Activated CD4-positive, CD25-positive, alpha-beta regulatory T cell (primary cell): ENCODE results near the gene TPM2.

Experiments used
- DNase-seq, 4 experiments: peaks; one replicate each; lab custom pipeline; 2025; lab: John Stamatoyannopoulos, UW

Gene TPM2

GRCh38 chr9:35718721-35719511 is 29.2 kb upstream of the TPM2 start:
- DNase-seq, result no peak

- DNase-seq, result no peak
These were observed 27.6 kb upstream of the TPM2 start for GRCh38 chr9:35717132-35717870.

- DNase-seq, result no peak
These were observed 26.5 kb upstream of the TPM2 start for GRCh38 chr9:35716230-35716629.

- DNase-seq, result no peak
These were observed 25.0 kb upstream of the TPM2 start for GRCh38 chr9:35714579-35715252.

GRCh38 chr9:35714123-35714522 is 24.4 kb upstream of the TPM2 start:
- DNase-seq, result no peak

- no peak for DNase-seq
These were observed 23.9 kb upstream of the TPM2 start for GRCh38 chr9:35713578-35713977.

GRCh38 chr9:35712762-35713400 is 23.2 kb upstream of the TPM2 start:
- no peak for DNase-seq

- no peak for DNase-seq
These were observed 22.0 kb upstream of the TPM2 start for GRCh38 chr9:35711501-35712428.

- DNase-seq, result no peak
These were observed 21.2 kb upstream of the TPM2 start for GRCh38 chr9:35710818-35711500.

GRCh38 chr9:35708146-35708545 is 18.4 kb upstream of the TPM2 start:
- DNase-seq, result no peak

GRCh38 chr9:35706951-35707350 is 17.2 kb upstream of the TPM2 start:
- DNase-seq, result no peak

GRCh38 chr9:35705836-35706430 is 16.2 kb upstream of the TPM2 start:
- DNase-seq, result no peak

GRCh38 chr9:35705372-35705771 is 15.6 kb upstream of the TPM2 start:
- DNase-seq, result no peak

GRCh38 chr9:35703906-35704672 is 14.4 kb upstream of the TPM2 start:
- no peak for DNase-seq

GRCh38 chr9:35702696-35703095 is 13.0 kb upstream of the TPM2 start:
- DNase-seq, result no peak

- no peak for DNase-seq
These were observed 11.2 kb upstream of the TPM2 start for GRCh38 chr9:35700942-35701341.

- DNase-seq, result no peak
These were observed 10.3 kb upstream of the TPM2 start for GRCh38 chr9:35700031-35700430.

- no peak for DNase-seq
These were observed 8.5 kb upstream of the TPM2 start for GRCh38 chr9:35698231-35698630.

- DNase-seq, result no peak
These were observed 7.8 kb upstream of the TPM2 start for GRCh38 chr9:35697486-35697885.
